MM.1S (cell line): ENCODE measurements around the gene TIFAB.

ENCODE experiments used
- CTCF ChIP-seq: fragments of 300-600 bp; sonication (generic); IDR thresholded peaks from 2 replicates; pipeline ENCODE4 v1.5.1; 2016; ENCODE audit warnings: antibody characterized with exemption, low read length, mixed read lengths
- EZH2 ChIP-seq: fragments of 300-600 bp; sonication (generic); optimal IDR thresholded peaks from 2 replicates; pipeline ENCODE3; 2017; ENCODE audit warnings: low read depth, mild to moderate bottlenecking, antibody characterized with exemption, low read length, mixed read lengths

GRCh38 chr5:135441350-135441831, 10.8 kb downstream of the TIFAB start:
- no peak for TF ChIP-seq CTCF
- TF ChIP-seq EZH2: no peak
